Caco-2 (cell line): ENCODE results near the gene CHIT1. TPM values are rescaled to one million over a fixed set of nuclear protein-coding genes. Genes with fewer than 3 reads are reported as not detected.

Experiments
- BruUV-seq: library from RNA; stranded (reverse); fragments of 400-500 nt; replicated peaks from 2 replicates; lab custom pipeline; 2021; lab: Mats Ljungman, UMichigan
- CTCF ChIA-PET: fragments of 300-600 bp; sonication (Branson Sonifier 250); formaldehyde crosslinking; loops from one replicate; lab custom pipeline; 2022; ENCODE audit warnings: antibody characterized with exemption; lab: Charles Lee
- POLR2A ChIA-PET: fragments of 300-600 bp; sonication (Branson Sonifier 250); formaldehyde crosslinking; loops from one replicate; lab custom pipeline; 2022; ENCODE audit warnings: antibody characterized with exemption; lab: Charles Lee
- DNase-seq, 2 experiments: peaks; one replicate each; pipeline versions ENCODE4 v3.0.0 to v3.0.0-alpha.2; 2020 to 2022
- H3K27me3 ChIP-seq: replicated peaks from 2 replicates; pipeline ENCODE4 v1.6.0; 2011; ENCODE audit warnings: low read length; ENCODE audit not compliant: control insufficient read depth, insufficient read depth
- H3K36me3 ChIP-seq: 2 replicates; pipeline ENCODE4 v1.5.1; 2011; ENCODE audit warnings: low read length; ENCODE audit not compliant: control insufficient read depth, insufficient read depth
- H3K4me1 ChIP-seq: fragments of 250-450 bp; sonication (Bioruptor Pico); 2 replicates; pipeline ENCODE4 v1.5.1; 2020; ENCODE audit warnings: mild to moderate bottlenecking
- H3K4me3 ChIP-seq: 2 replicates; pipeline ENCODE4 v1.5.1; 2011; ENCODE audit warnings: low read depth, mild to moderate bottlenecking, control low read depth, low read length
- H3K9me3 ChIP-seq: fragments of 250-450 bp; sonication (Bioruptor Pico); 2 replicates; pipeline ENCODE4 v1.5.1; 2020; ENCODE audit warnings: mild to moderate bottlenecking, moderate library complexity
- H3K27ac Mint-ChIP-seq: one replicate; pipeline ENCODE4 v1.8.0; 2022; ENCODE audit warnings: mixed read lengths; ENCODE audit not compliant: unreplicated experiment
- H3K27me3 Mint-ChIP-seq: one replicate; pipeline ENCODE4 v1.8.0; 2022; ENCODE audit warnings: mixed read lengths; ENCODE audit not compliant: insufficient read depth, unreplicated experiment
- H3K36me3 Mint-ChIP-seq: one replicate; pipeline ENCODE4 v1.8.0; 2022; ENCODE audit warnings: mild to moderate bottlenecking, mixed read lengths; ENCODE audit not compliant: insufficient read depth, unreplicated experiment
- H3K4me1 Mint-ChIP-seq: one replicate; pipeline ENCODE4 v1.8.0; 2022; ENCODE audit warnings: low read depth, mixed read lengths; ENCODE audit not compliant: unreplicated experiment
- H3K4me3 Mint-ChIP-seq: one replicate; pipeline ENCODE4 v1.8.0; 2022; ENCODE audit warnings: mild to moderate bottlenecking, moderate library complexity, mixed read lengths; ENCODE audit not compliant: unreplicated experiment
- H3K9me3 Mint-ChIP-seq: one replicate; pipeline ENCODE4 v1.8.0; 2022; ENCODE audit warnings: mixed read lengths; ENCODE audit not compliant: unreplicated experiment
- CTCF ChIP-seq, 2 experiments: fragments of 200-600 bp in 1 of 2; IDR thresholded peaks; 1 replicate in 1 of 2; 2 replicates in 1 of 2; pipeline versions ENCODE4 v1.5.1 to v1.8.0; 2011 to 2022; ENCODE audit warnings: antibody characterized with exemption in 1 of 2, control low read depth in 1 of 2, inconsistent platforms in 1 of 2, low read depth in 1 of 2, low read length in 1 of 2, mild to moderate bottlenecking in 1 of 2, moderate library complexity in 1 of 2; ENCODE audit not compliant: insufficient read depth in 1 of 2, severe bottlenecking in 1 of 2, unreplicated experiment in 1 of 2
- intact Hi-C: fragments of 100-400 bp; cut with micrococcal nuclease; formaldehyde crosslinking; loops from one replicate; pipeline ENCODE4 v1.10.0; 2022; ENCODE audit not compliant: unreplicated experiment
- total RNA-seq: library from RNA; stranded (reverse); gene quantifications from 2 replicates; pipeline ENCODE4 v1.2.3, GENCODE V29; 2022

The CHIT1 gene
- total RNA-seq, 1 experiment from 2014 or later = not detected

DNA sequence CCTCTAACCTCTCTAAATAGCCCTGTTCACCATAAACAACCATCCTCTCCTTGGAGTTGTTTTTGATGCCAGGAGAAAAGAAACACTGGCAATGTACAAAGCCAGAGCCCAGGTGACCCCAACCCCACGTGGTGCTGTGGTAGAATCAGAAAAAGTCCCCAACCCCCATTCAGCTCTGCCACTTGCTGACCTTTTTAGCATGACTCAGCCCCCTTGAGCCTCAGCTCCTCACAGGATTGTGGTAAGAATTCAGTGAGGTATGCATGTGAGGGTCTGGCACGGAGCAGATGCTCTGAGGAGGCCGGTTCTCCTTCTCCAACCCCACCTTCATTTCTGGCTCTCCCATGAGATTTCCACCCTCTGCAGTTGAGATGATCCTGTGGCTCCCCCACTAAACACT lies 31.8 kb downstream of the CHIT1 start:
- no peak overlapping the region for H3K4me3 ChIP-seq
- ChIA-PET POLR2A (no interaction called here), CTCF (no interaction called here)
- DNase-seq = no peak
- no peaks in the 10 kb centered on the region for H3K27me3 Mint-ChIP-seq
- intact Hi-C loops = no loop called here
- H3K9me3 Mint-ChIP-seq = peaks cover 23% of the 10 kb centered on the region
- no peaks in the 10 kb centered on the region for H3K27me3 ChIP-seq
- H3K4me1 Mint-ChIP-seq = peaks cover 39% of the 10 kb centered on the region
- H3K4me1 ChIP-seq = peaks cover 49% of the 10 kb centered on the region
- TF ChIP-seq CTCF (IDR thresholded peaks at IDR 0.05; ENCODE audit: insufficient read depth in 1 of 2, low read depth in 1 of 2, low read length in 1 of 2, severe bottlenecking in 1 of 2, unreplicated experiment in 1 of 2) = no peak
- H3K36me3 Mint-ChIP-seq = peaks cover 9% of the 10 kb centered on the region
- H3K4me3 Mint-ChIP-seq = no peak overlapping the region
- BruUV-seq = no TSS peak
- peak overlapping the region; percentile 82 for H3K27ac Mint-ChIP-seq
- no peaks in the 10 kb centered on the region for H3K36me3 ChIP-seq
- H3K9me3 ChIP-seq = peaks cover 6% of the 10 kb centered on the region; the same call in 1 of the 2 replicates

DNA sequence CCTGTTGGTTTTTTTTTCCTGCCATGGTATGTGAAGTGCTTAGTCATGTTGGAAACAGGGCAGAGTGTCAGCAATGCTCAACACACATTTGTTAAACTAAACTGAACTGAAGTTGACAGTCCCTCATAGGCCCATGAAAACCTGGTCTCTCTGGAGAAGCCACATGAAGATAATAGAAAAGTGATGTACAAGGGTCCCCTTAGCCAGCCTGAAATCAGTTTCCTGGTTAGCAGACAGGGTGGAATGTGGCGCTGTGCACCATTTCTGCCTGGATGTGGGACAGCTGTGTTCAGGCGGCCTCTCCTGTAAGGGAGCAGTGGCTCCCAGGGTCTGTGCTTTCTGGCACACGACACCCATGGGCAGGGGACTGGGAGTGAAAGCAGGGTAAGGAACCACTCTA lies 33.1 kb downstream of the CHIT1 start:
- Histone ChIP-seq H3K36me3 (no peaks in the 10 kb centered on the region), H3K4me1 (peaks cover 51% of the 10 kb centered on the region), H3K9me3 (peaks cover 6% of the 10 kb centered on the region; the same call in 1 of the 2 replicates), H3K27me3 (no peaks in the 10 kb centered on the region), H3K4me3 (no peak overlapping the region)
- no peak for TF ChIP-seq CTCF (IDR thresholded peaks at IDR 0.05; ENCODE audit: insufficient read depth in 1 of 2, low read depth in 1 of 2, low read length in 1 of 2, severe bottlenecking in 1 of 2, unreplicated experiment in 1 of 2)
- ChIA-PET POLR2A (no interaction called here), CTCF (no interaction called here)
- Mint-ChIP-seq H3K9me3 (peaks cover 21% of the 10 kb centered on the region), H3K27ac (peak overlapping the region; percentile 82), H3K4me3 (no peak overlapping the region), H3K27me3 (no peaks in the 10 kb centered on the region), H3K4me1 (peaks cover 48% of the 10 kb centered on the region), H3K36me3 (peaks cover 13% of the 10 kb centered on the region)
- no peak for DNase-seq
- BruUV-seq = no TSS peak
- intact Hi-C loops = no loop called here

- H3K27me3 ChIP-seq = no peaks in the 10 kb centered on the region
- peaks cover 61% of the 10 kb centered on the region for H3K4me1 Mint-ChIP-seq
- peaks cover 26% of the 10 kb centered on the region for H3K36me3 Mint-ChIP-seq
- H3K4me3 ChIP-seq = no peak overlapping the region
- POLR2A ChIA-PET = no interaction called here
- intact Hi-C loops = no loop called here
- no peak overlapping the region for H3K27ac Mint-ChIP-seq
- peaks cover 70% of the 10 kb centered on the region for H3K4me1 ChIP-seq
- H3K9me3 ChIP-seq = peaks cover 5% of the 10 kb centered on the region; the same call in 1 of the 2 replicates
- no peak for TF ChIP-seq CTCF (IDR thresholded peaks at IDR 0.05; ENCODE audit: insufficient read depth in 1 of 2, low read depth in 1 of 2, low read length in 1 of 2, severe bottlenecking in 1 of 2, unreplicated experiment in 1 of 2)
- BruUV-seq = no TSS peak
- H3K4me3 Mint-ChIP-seq = no peak overlapping the region
- H3K27me3 Mint-ChIP-seq = no peaks in the 10 kb centered on the region
- CTCF ChIA-PET = no interaction called here
- no peak for DNase-seq
- H3K36me3 ChIP-seq = no peaks in the 10 kb centered on the region
- H3K9me3 Mint-ChIP-seq = peaks cover 10% of the 10 kb centered on the region
These were observed 38.5 kb downstream of the CHIT1 start for GRCh38 chr1:203190949-203191348.
